Fibroblast of lung (primary cell): ENCODE measurements around the gene FALEC. TPM values are rescaled to one million over a fixed set of nuclear protein-coding genes. Genes with fewer than 3 reads are reported as not detected.

Experiments
- DNase-seq, 2 donors: peaks; one replicate each; pipeline versions ENCODE4 v3.0.0 to v3.0.0-alpha.2; 2010; ENCODE audit warnings: low read depth in 2 of 2
- H2AFZ ChIP-seq: 2 replicates; pipeline ENCODE4 v1.5.1; 2012; ENCODE audit warnings: low read length, control low read depth, inconsistent platforms
- H3K27ac ChIP-seq: 2 replicates; pipeline ENCODE4 v1.5.1; 2011; ENCODE audit warnings: low read length, control low read depth; ENCODE audit not compliant: insufficient read depth
- H3K27me3 ChIP-seq: 2 replicates; pipeline ENCODE4 v1.5.1; 2011; ENCODE audit warnings: mild to moderate bottlenecking, low read length; ENCODE audit not compliant: control insufficient read depth, insufficient read depth
- H3K36me3 ChIP-seq: 2 replicates; pipeline ENCODE4 v1.5.1; 2011; ENCODE audit warnings: low read length; ENCODE audit not compliant: control insufficient read depth, insufficient read depth
- H3K4me1 ChIP-seq: 2 replicates; pipeline ENCODE4 v1.5.1; 2011; ENCODE audit warnings: low read length; ENCODE audit not compliant: control insufficient read depth, insufficient read depth; ENCODE audit errors: extremely low read depth
- H3K4me2 ChIP-seq: 2 replicates; pipeline ENCODE4 v1.5.1; 2011; ENCODE audit warnings: low read length, control low read depth; ENCODE audit not compliant: insufficient read depth; ENCODE audit errors: extremely low read depth
- H3K4me3 ChIP-seq, 4 experiments: fragments of 200-600 bp in 1 of 4; sonication (generic) in 1 of 4; replicated peaks in 1 of 4; 2 replicates each; pipeline ENCODE4 v1.5.1; 2011 to 2016; ENCODE audit warnings: low read length in 4 of 4, low read depth in 3 of 4, mild to moderate bottlenecking in 3 of 4, control low read depth in 2 of 4, inconsistent platforms in 1 of 4, mixed read lengths in 1 of 4; ENCODE audit not compliant: insufficient read depth in 1 of 4; ENCODE audit errors: control extremely low read depth in 1 of 4
- H3K79me2 ChIP-seq: 2 replicates; pipeline ENCODE4 v1.5.1; 2012; ENCODE audit warnings: mild to moderate bottlenecking, low read length, inconsistent platforms; ENCODE audit not compliant: control insufficient read depth, insufficient read depth
- H3K9ac ChIP-seq: 2 replicates; pipeline ENCODE4 v1.5.1; 2011; ENCODE audit warnings: mild to moderate bottlenecking, low read length, control low read depth; ENCODE audit not compliant: insufficient read depth
- H3K9me3 ChIP-seq: 2 replicates; pipeline ENCODE4 v1.5.1; 2012; ENCODE audit warnings: low read depth, low read length; ENCODE audit not compliant: control insufficient read depth, insufficient read depth
- H4K20me1 ChIP-seq: 2 replicates; pipeline ENCODE4 v1.5.1; 2011; ENCODE audit warnings: low read length; ENCODE audit not compliant: control insufficient read depth, insufficient read depth; ENCODE audit errors: extremely low read depth
- CTCF ChIP-seq, 2 donors: IDR thresholded peaks in 1 of 2; conservative IDR thresholded peaks in 1 of 2; 1 replicate in 1 of 2; 2 replicates in 1 of 2; pipeline ENCODE4 v1.5.1; 2011 to 2012; ENCODE audit warnings: low read length in 2 of 2, control low read depth in 1 of 2, inconsistent platforms in 1 of 2, low read depth in 1 of 2, mild to moderate bottlenecking in 1 of 2
- EZH2 ChIP-seq: IDR thresholded peaks from 2 replicates; pipeline ENCODE4 v1.5.1; 2012; ENCODE audit warnings: low read length, control low read depth, mild to moderate bottlenecking; ENCODE audit errors: missing control alignments
- polyA plus RNA-seq, 2 donors: library from polyadenylated mRNA; depleted of rRNA in 1 of 2; stranded (reverse) in 1 of 2; unstranded in 1 of 2; fragments of >200 nt; gene quantifications; 2 replicates each; pipeline ENCODE4 v1.2.1, GENCODE V29; 2011 to 2012; ENCODE audit warnings: missing spikeins in 1 of 2
- total RNA-seq: library from RNA; depleted of rRNA; stranded (reverse); fragments of >200 nt; gene quantifications from 2 replicates; pipeline ENCODE4 v1.2.1, GENCODE V29; 2014

The FALEC gene
- total and polyA plus RNA-seq, 2 donors (not counting 1 experiment from before 2014, with no cell fraction given), result 0.83 TPM; not detected in 1

GRCh38 chr1:150558761-150559655 lies 43.5 kb downstream of the FALEC start:
- H3K36me3 ChIP-seq, result peaks cover 13% of the 10 kb centered on the region
- H3K27ac ChIP-seq, result no peak overlapping the region
- peak overlapping the region; percentile 3 for H3K9ac ChIP-seq
- no peak for TF ChIP-seq EZH2
- no peak for TF ChIP-seq CTCF (conservative IDR thresholded peaks at IDR 0.05 in 1 of 2, IDR thresholded peaks at IDR 0.05 in 1 of 2; ENCODE audit: low read depth in 1 of 2, low read length in 2 of 2)
- no peak for DNase-seq
- no peak overlapping the region for H2AFZ ChIP-seq
- H3K4me3 ChIP-seq, result peak overlapping the region in 1 of 4 experiments; percentile 17
- no peaks in the 10 kb centered on the region for H3K9me3 ChIP-seq
- H3K27me3 ChIP-seq, result no peaks in the 10 kb centered on the region
- H4K20me1 ChIP-seq, result no peaks in the 10 kb centered on the region
- H3K79me2 ChIP-seq, result peaks cover 15% of the 10 kb centered on the region
- H3K4me1 ChIP-seq, result peaks cover 31% of the 10 kb centered on the region
- peak overlapping the region; percentile 58 for H3K4me2 ChIP-seq

- H3K27ac ChIP-seq, result no peak overlapping the region
- no peak overlapping the region for H3K9ac ChIP-seq
- peaks cover 15% of the 10 kb centered on the region for H3K79me2 ChIP-seq
- H3K4me3 ChIP-seq, result no peak overlapping the region
- H3K4me2 ChIP-seq, result no peak overlapping the region
- peaks cover 12% of the 10 kb centered on the region for H3K36me3 ChIP-seq
- H3K27me3 ChIP-seq, result no peaks in the 10 kb centered on the region
- peaks cover 34% of the 10 kb centered on the region for H3K4me1 ChIP-seq
- H4K20me1 ChIP-seq, result no peaks in the 10 kb centered on the region
- no peak for TF ChIP-seq CTCF (conservative IDR thresholded peaks at IDR 0.05 in 1 of 2, IDR thresholded peaks at IDR 0.05 in 1 of 2; ENCODE audit: low read depth in 1 of 2, low read length in 2 of 2)
- no peak for TF ChIP-seq EZH2
- no peaks in the 10 kb centered on the region for H3K9me3 ChIP-seq
- no peak for DNase-seq
- H2AFZ ChIP-seq, result no peak overlapping the region
Observed at GRCh38 chr1:150559656-150560010, 44.1 kb downstream of the FALEC start.

- no peak overlapping the region for H3K9ac ChIP-seq
- H3K9me3 ChIP-seq, result no peaks in the 10 kb centered on the region
- no peak overlapping the region for H2AFZ ChIP-seq
- H3K36me3 ChIP-seq, result peaks cover 11% of the 10 kb centered on the region
- H3K4me2 ChIP-seq, result no peak overlapping the region
- peak overlapping the region in 2 of 4 experiments; percentile 66 to 69 for H3K4me3 ChIP-seq
- H3K4me1 ChIP-seq, result peaks cover 37% of the 10 kb centered on the region
- DNase-seq, result peak in 1 of 2 donors; percentile 64
- H3K27ac ChIP-seq, result no peak overlapping the region
- H4K20me1 ChIP-seq, result no peaks in the 10 kb centered on the region
- no peaks in the 10 kb centered on the region for H3K27me3 ChIP-seq
- no peak for TF ChIP-seq EZH2
- TF ChIP-seq CTCF (conservative IDR thresholded peaks at IDR 0.05 in 1 of 2, IDR thresholded peaks at IDR 0.05 in 1 of 2; ENCODE audit: low read depth in 1 of 2, low read length in 2 of 2), result peak; percentile 82 to 94
- peaks cover 18% of the 10 kb centered on the region for H3K79me2 ChIP-seq
Observed at GRCh38 chr1:150560011-150560438, 44.5 kb downstream of the FALEC start.
